H1 (cell line): ENCODE data around the gene GLOD4.
"Not testable (repeated sequence)": the region's sequence is repeated elsewhere in the genome, so short reads cannot be mapped to it uniquely, and the experiment has no call there.

Experiments used
- CHD1 ChIP-seq: IDR thresholded peaks from 2 replicates; pipeline ENCODE4 v1.6.1; 2012; ENCODE audit warnings: low read depth, low read length, improper control_type of control experiment
- CHD2 ChIP-seq: IDR thresholded peaks from 2 replicates; pipeline ENCODE4 v1.6.1; 2012; ENCODE audit warnings: low read length, improper control_type of control experiment
- EZH2 ChIP-seq: fragments of 200-600 bp; sonication (generic); IDR thresholded peaks from 2 replicates; pipeline ENCODE4 v1.7.1; 2012; ENCODE audit warnings: low read depth, mild to moderate bottlenecking, moderate library complexity, low read length, inconsistent platforms; ENCODE audit not compliant: severe bottlenecking
- MAFK ChIP-seq: IDR thresholded peaks from 2 replicates; pipeline ENCODE4 v1.6.1; 2012; ENCODE audit warnings: low read depth, mild to moderate bottlenecking, improper control_type of control experiment, low read length
- RNF2 ChIP-seq: fragments of 200-900, 300-1000 bp; sonication (generic); IDR thresholded peaks from 2 replicates; pipeline ENCODE4 v1.7.1; 2016; ENCODE audit warnings: borderline replicate concordance, low read depth, mild to moderate bottlenecking, antibody characterized with exemption, low read length; ENCODE audit not compliant: poor library complexity, severe bottlenecking; ENCODE audit errors: missing control alignments
- SRF ChIP-seq: IDR thresholded peaks from 2 replicates; pipeline ENCODE4 v1.6.1; 2011; ENCODE audit warnings: mild to moderate bottlenecking, low read depth, low read length, moderate library complexity
- TAF1 ChIP-seq: IDR thresholded peaks from 2 replicates; pipeline ENCODE4 v1.6.1; 2011; ENCODE audit warnings: mild to moderate bottlenecking, low read depth, low read length
- YY1 ChIP-seq: IDR thresholded peaks from 2 replicates; pipeline ENCODE4 v1.6.1; 2011; ENCODE audit warnings: low read depth, mild to moderate bottlenecking, low read length
- TF ChIP-seq, protein P1 (sequence below), 3 experiments: IDR thresholded peaks; 1 replicate in 2 of 3; 2 replicates in 1 of 3; pipeline versions ENCODE4 v1.5.1 to v1.6.1; 2011; ENCODE audit warnings: low read length in 3 of 3, mild to moderate bottlenecking in 3 of 3, inconsistent platforms in 2 of 3, low read depth in 1 of 3, moderate library complexity in 1 of 3; ENCODE audit not compliant: insufficient read depth in 1 of 3; ENCODE audit errors: control extremely low read depth in 1 of 3
- TF ChIP-seq, protein P2 (sequence below): IDR thresholded peaks from 2 replicates; pipeline ENCODE4 v1.6.1; 2012; ENCODE audit warnings: inconsistent platforms

DNA sequence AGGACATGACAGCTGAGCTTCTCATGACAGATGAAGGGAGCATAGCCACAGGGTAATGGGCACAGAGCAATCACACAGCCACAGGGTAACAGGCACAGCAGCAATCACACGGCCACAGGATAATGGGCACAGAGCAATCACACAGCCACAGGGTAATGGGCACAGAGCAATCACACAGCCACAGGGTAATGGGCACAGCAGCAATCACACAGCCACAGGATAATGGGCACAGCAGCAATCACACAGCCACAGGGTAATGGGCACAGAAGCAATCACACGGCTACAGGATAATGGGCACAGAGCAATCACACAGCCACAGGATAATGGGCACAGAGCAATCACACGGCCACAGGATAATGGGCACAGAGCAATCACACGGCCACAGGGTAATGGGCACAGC lies 33.5 kb downstream of the GLOD4 start:
- not testable (repeated sequence) for TF ChIP-seq EZH2, YY1, TAF1, MAFK, CHD1, SRF, CHD2, RNF2
- TF ChIP-seq, protein P1, sequence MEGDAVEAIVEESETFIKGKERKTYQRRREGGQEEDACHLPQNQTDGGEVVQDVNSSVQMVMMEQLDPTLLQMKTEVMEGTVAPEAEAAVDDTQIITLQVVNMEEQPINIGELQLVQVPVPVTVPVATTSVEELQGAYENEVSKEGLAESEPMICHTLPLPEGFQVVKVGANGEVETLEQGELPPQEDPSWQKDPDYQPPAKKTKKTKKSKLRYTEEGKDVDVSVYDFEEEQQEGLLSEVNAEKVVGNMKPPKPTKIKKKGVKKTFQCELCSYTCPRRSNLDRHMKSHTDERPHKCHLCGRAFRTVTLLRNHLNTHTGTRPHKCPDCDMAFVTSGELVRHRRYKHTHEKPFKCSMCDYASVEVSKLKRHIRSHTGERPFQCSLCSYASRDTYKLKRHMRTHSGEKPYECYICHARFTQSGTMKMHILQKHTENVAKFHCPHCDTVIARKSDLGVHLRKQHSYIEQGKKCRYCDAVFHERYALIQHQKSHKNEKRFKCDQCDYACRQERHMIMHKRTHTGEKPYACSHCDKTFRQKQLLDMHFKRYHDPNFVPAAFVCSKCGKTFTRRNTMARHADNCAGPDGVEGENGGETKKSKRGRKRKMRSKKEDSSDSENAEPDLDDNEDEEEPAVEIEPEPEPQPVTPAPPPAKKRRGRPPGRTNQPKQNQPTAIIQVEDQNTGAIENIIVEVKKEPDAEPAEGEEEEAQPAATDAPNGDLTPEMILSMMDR (IDR thresholded peaks at IDR 0.05; ENCODE audit: control extremely low read depth in 1 of 3, insufficient read depth in 1 of 3, low read depth in 1 of 3, low read length in 3 of 3): not testable (repeated sequence)
- TF ChIP-seq, protein P2, sequence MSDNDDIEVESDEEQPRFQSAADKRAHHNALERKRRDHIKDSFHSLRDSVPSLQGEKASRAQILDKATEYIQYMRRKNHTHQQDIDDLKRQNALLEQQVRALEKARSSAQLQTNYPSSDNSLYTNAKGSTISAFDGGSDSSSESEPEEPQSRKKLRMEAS: not testable (repeated sequence)
